Astrocyte (in vitro differentiated cells and primary cell): ENCODE data around the gene GMPS.

Experiments
- EZH2 ChIP-seq: IDR thresholded peaks from 2 replicates; pipeline ENCODE4 v1.6.1; 2012; ENCODE audit warnings: mild to moderate bottlenecking, low read length, inconsistent platforms; ENCODE audit not compliant: insufficient read depth
- TF ChIP-seq, protein P1 (sequence below): IDR thresholded peaks from 2 replicates; pipeline ENCODE4 v1.5.1; 2011; ENCODE audit warnings: low read depth, mild to moderate bottlenecking, inconsistent platforms, low read length, moderate library complexity; ENCODE audit not compliant: insufficient read depth

DNA sequence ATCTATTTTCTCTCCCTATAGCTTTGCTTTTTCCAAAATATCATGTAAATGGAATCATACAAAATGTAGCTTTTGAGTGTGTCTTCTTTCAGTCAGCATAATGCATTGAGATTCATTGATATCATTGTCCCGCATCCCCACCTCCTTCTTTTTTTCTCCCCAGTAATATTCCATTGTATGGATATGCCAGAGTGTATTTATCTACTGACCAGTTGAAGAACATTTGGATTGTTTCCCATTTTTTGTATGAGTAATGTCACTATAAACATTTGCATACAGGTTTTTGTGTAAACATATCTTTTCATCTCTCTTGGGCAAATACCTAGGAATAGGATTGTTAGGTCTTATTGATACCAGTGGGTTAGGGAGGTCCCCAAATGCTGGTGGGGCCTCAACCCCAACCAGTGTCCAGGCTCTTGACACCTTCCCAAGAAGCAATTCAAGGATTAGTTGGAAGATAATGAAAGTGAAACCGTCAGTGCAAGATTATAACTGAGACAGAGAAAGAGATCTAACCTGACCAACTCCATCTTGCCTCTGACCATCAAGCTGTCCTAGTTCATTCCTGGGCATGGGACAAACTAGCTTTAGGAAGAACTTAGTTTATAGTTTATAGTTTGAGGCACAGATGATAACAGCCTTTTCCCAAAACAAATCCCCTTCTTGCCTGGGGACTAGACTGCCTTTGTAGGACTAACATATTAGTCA lies 8.8 kb upstream of the GMPS start:
- TF ChIP-seq, protein P1, sequence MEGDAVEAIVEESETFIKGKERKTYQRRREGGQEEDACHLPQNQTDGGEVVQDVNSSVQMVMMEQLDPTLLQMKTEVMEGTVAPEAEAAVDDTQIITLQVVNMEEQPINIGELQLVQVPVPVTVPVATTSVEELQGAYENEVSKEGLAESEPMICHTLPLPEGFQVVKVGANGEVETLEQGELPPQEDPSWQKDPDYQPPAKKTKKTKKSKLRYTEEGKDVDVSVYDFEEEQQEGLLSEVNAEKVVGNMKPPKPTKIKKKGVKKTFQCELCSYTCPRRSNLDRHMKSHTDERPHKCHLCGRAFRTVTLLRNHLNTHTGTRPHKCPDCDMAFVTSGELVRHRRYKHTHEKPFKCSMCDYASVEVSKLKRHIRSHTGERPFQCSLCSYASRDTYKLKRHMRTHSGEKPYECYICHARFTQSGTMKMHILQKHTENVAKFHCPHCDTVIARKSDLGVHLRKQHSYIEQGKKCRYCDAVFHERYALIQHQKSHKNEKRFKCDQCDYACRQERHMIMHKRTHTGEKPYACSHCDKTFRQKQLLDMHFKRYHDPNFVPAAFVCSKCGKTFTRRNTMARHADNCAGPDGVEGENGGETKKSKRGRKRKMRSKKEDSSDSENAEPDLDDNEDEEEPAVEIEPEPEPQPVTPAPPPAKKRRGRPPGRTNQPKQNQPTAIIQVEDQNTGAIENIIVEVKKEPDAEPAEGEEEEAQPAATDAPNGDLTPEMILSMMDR = no peak
- no peak for TF ChIP-seq EZH2
